NCI-H446 treated with DMSO at 0.1 percent for 48 hours (cell line): ENCODE results near the gene SP6.

Source experiments
- DNase-seq: peaks from one replicate; lab custom pipeline; 2025; lab: John Stamatoyannopoulos, UW

Gene SP6

GRCh38 chr17:47853616-47854015 lies 2.7 kb upstream of the SP6 start:
- no peak for DNase-seq

GRCh38 chr17:47852113-47852949 lies 1.4 kb upstream of the SP6 start:
- DNase-seq, result no peak

GRCh38 chr17:47851764-47852112 lies 775 bp upstream of the SP6 start:
- no peak for DNase-seq

GRCh38 chr17:47850373-47850691 lies 631 bp downstream of the SP6 start:
- DNase-seq, result no peak

- DNase-seq, result no peak
Observed at GRCh38 chr17:47848198-47848513, 2.8 kb downstream of the SP6 start.

- no peak for DNase-seq
Observed at GRCh38 chr17:47847341-47848197, 3.4 kb downstream of the SP6 start.

- DNase-seq, result no peak
Observed at GRCh38 chr17:47846716-47847340, 4.1 kb downstream of the SP6 start.

- no peak for DNase-seq
Observed at GRCh38 chr17:47845716-47846075, 5.3 kb downstream of the SP6 start.

GRCh38 chr17:47844814-47845715 lies 5.9 kb downstream of the SP6 start:
- no peak for DNase-seq

- no peak for DNase-seq
Observed at GRCh38 chr17:47844227-47844626, 6.7 kb downstream of the SP6 start.

GRCh38 chr17:47843391-47843730 lies 7.6 kb downstream of the SP6 start:
- DNase-seq, result no peak

GRCh38 chr17:47841488-47842291 lies 9.3 kb downstream of the SP6 start:
- DNase-seq, result no peak

GRCh38 chr17:47840742-47841487 lies 10.0 kb downstream of the SP6 start, which contains the start of gene SCRN2:
Gene SCRN2 (minus strand): TSS chr17:47841273. CDS start chr17:47840843, 430 bp downstream.
- DNase-seq, result peak; percentile 58

- DNase-seq, result no peak
Observed at GRCh38 chr17:47840001-47840741, 10.8 kb downstream of the SP6 start.

GRCh38 chr17:47839071-47839470 lies 11.9 kb downstream of the SP6 start:
- DNase-seq, result no peak

GRCh38 chr17:47838636-47839035 lies 12.3 kb downstream of the SP6 start:
- no peak for DNase-seq

GRCh38 chr17:47837401-47838039 lies 13.4 kb downstream of the SP6 start:
- DNase-seq, result no peak

- no peak for DNase-seq
Observed at GRCh38 chr17:47836601-47837000, 14.4 kb downstream of the SP6 start.

- DNase-seq, result no peak
Observed at GRCh38 chr17:47834756-47835155, 16.2 kb downstream of the SP6 start.
